ENCODE data around the gene NEDD4L. TPM values are rescaled to one million over a fixed set of nuclear protein-coding genes. Genes with fewer than 3 reads are reported as not detected.

NEDD4L gene
- total and polyA plus RNA-seq, 8 donors = 88.0 to 159 (median 95.2) TPM

- peaks cover 0 to 28% of the 10 kb centered on the region in 2 donors for H3K4me1 ChIP-seq
- intact Hi-C loops (cut with DNase I) = loop anchor here in 1 of 2 donors (5.0 kb wide), 1 partner anchor 76 kb away; no protein-coding TSS in a partner anchor
- peak overlapping the region; percentile 48 to 91 for H3K27ac ChIP-seq
- no peaks in the 10 kb centered on the region for H3K36me3 ChIP-seq
- TF ChIP-seq, protein P1, sequence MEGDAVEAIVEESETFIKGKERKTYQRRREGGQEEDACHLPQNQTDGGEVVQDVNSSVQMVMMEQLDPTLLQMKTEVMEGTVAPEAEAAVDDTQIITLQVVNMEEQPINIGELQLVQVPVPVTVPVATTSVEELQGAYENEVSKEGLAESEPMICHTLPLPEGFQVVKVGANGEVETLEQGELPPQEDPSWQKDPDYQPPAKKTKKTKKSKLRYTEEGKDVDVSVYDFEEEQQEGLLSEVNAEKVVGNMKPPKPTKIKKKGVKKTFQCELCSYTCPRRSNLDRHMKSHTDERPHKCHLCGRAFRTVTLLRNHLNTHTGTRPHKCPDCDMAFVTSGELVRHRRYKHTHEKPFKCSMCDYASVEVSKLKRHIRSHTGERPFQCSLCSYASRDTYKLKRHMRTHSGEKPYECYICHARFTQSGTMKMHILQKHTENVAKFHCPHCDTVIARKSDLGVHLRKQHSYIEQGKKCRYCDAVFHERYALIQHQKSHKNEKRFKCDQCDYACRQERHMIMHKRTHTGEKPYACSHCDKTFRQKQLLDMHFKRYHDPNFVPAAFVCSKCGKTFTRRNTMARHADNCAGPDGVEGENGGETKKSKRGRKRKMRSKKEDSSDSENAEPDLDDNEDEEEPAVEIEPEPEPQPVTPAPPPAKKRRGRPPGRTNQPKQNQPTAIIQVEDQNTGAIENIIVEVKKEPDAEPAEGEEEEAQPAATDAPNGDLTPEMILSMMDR (IDR thresholded peaks at IDR 0.05) = no peak
- H3K9me3 ChIP-seq = no peaks in the 10 kb centered on the region
- ATAC-seq = no peak
- DNase-seq = peak in 1 of 4 donors; percentile 31
- H3K4me3 ChIP-seq = peak overlapping the region; percentile 86 to 91
- peaks cover 0 to 39% of the 10 kb centered on the region in 2 donors for H3K27me3 ChIP-seq
These were observed 2.2 kb downstream of the NEDD4L start for GRCh38 chr18:58046093-58046793.

GRCh38 chr18:58046794-58047555, 2.9 kb downstream of the NEDD4L start:
- Histone ChIP-seq H3K9me3 (no peaks in the 10 kb centered on the region), H3K4me3 (peak overlapping the region in 1 of 2 donors; percentile 91), H3K4me1 (peaks cover 0 to 28% of the 10 kb centered on the region in 2 donors), H3K36me3 (no peaks in the 10 kb centered on the region), H3K27me3 (peaks cover 0 to 39% of the 10 kb centered on the region in 2 donors), H3K27ac (peak overlapping the region in 1 of 2 donors; percentile 91)
- ATAC-seq (no peak), DNase-seq (no peak)
- intact Hi-C loops (cut with DNase I) = loop anchor here in 1 of 2 donors (5.0 kb wide), 1 partner anchor 75 kb away; no protein-coding TSS in a partner anchor
- TF ChIP-seq, protein P1 (IDR thresholded peaks at IDR 0.05) = no peak

GRCh38 chr18:58047556-58047882, 3.5 kb downstream of the NEDD4L start:
- no peak overlapping the region for H3K27ac ChIP-seq
- no peaks in the 10 kb centered on the region for H3K36me3 ChIP-seq
- no peak overlapping the region for H3K4me3 ChIP-seq
- H3K9me3 ChIP-seq = no peaks in the 10 kb centered on the region
- no peak for DNase-seq
- no peak for ATAC-seq
- intact Hi-C loops (cut with DNase I) = loop anchor here in 1 of 2 donors (5.0 kb wide), 1 partner anchor 75 kb away; no protein-coding TSS in a partner anchor
- H3K27me3 ChIP-seq = peaks cover 0 to 37% of the 10 kb centered on the region in 2 donors
- TF ChIP-seq, protein P1 (IDR thresholded peaks at IDR 0.05) = no peak
- peaks cover 0 to 28% of the 10 kb centered on the region in 2 donors for H3K4me1 ChIP-seq

GRCh38 chr18:58048081-58048642, 4.1 kb downstream of the NEDD4L start:
- H3K4me3 ChIP-seq = no peak overlapping the region
- no peaks in the 10 kb centered on the region for H3K36me3 ChIP-seq
- intact Hi-C loops (cut with DNase I) = loop anchor here in 1 of 2 donors (5.0 kb wide), 1 partner anchor 74 kb away; no protein-coding TSS in a partner anchor
- peaks cover 0 to 30% of the 10 kb centered on the region in 2 donors for H3K27me3 ChIP-seq
- TF ChIP-seq, protein P1 (IDR thresholded peaks at IDR 0.05) = no peak
- no peak overlapping the region for H3K27ac ChIP-seq
- DNase-seq (no peak), ATAC-seq (no peak)
- no peaks in the 10 kb centered on the region for H3K9me3 ChIP-seq
- peaks cover 0 to 23% of the 10 kb centered on the region in 2 donors for H3K4me1 ChIP-seq

Measured in left lung (tissue), 10 donors.